ENCODE data around the gene MSANTD4. TPM values are rescaled to one million over a fixed set of nuclear protein-coding genes. Genes with fewer than 3 reads are reported as not detected.

MSANTD4 gene
- polyA plus RNA-seq, 3 donors from 2014 or later: 2.8 to 5.9 TPM; not detected in 1

- Mint-ChIP-seq H3K4me3 (no peak overlapping the region), H3K36me3 (peaks cover 16 to 30% (median 20%) of the 10 kb centered on the region in 3 donors), H3K27ac (no peak overlapping the region), H3K9me3 (peaks cover 0 to 12% (median 4%) of the 10 kb centered on the region in 6 donors), H3K4me1 (no peaks in the 10 kb centered on the region), H3K27me3 (ENCODE audit: low read depth in 3 of 3) (no peaks in the 10 kb centered on the region)
- DNase-seq: no peak
Observed at GRCh38 chr11:105989124-105989523, 32.9 kb downstream of the MSANTD4 start.

DNA sequence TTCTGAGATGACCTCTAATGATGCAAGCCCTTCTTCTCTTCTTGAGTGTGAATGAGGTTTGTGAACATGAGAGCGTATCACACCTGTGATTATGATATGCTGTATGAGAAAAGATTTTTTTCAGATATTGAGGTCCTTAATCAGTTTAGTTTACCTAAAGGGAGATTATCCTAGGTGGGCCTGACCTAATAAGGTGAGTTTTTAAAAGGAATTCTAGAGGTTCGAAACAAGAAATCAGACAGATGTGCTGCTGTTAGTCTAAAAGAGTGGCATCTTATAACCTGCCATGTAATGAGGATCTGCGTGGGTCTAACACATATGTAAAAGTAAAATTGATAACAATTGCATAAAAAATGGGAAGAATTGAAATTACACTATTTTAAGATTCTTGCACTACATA, 33.8 kb downstream of the MSANTD4 start:
- peaks cover 0 to 4% (median 1%) of the 10 kb centered on the region in 6 donors for H3K9me3 Mint-ChIP-seq
- no peaks in the 10 kb centered on the region for H3K4me1 Mint-ChIP-seq
- no peaks in the 10 kb centered on the region for H3K27me3 Mint-ChIP-seq (ENCODE audit: low read depth in 3 of 3)
- H3K27ac Mint-ChIP-seq: no peak overlapping the region
- H3K36me3 Mint-ChIP-seq: peaks cover 8 to 21% (median 11%) of the 10 kb centered on the region in 3 donors
- H3K4me3 Mint-ChIP-seq: no peak overlapping the region
- no peak for DNase-seq

DNA sequence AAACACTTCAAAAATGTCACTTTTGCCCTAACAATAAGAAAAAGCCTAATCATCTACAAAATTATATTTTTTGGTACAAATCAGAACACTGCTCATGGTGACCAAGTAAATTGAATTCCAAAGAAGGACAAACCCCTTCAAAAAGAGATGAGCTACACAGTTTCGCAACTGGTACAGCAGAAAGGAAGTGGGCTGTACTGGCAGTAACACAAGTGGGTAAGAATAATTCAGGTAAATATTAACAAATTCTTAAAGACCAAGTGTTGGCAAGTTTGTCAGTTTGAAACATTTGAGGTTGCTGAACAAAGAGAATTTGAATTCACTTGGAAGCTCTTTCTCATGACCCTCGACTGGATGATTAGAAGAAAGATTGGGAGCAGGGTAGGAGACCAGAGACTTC, 35.5 kb downstream of the MSANTD4 start:
- Mint-ChIP-seq H3K4me1 (no peaks in the 10 kb centered on the region), H3K36me3 (peaks cover 0 to 7% (median under 1%) of the 10 kb centered on the region in 3 donors), H3K9me3 (peaks cover 0 to 4% (median 0%) of the 10 kb centered on the region in 6 donors), H3K27me3 (ENCODE audit: low read depth in 3 of 3) (no peaks in the 10 kb centered on the region), H3K27ac (no peak overlapping the region), H3K4me3 (no peak overlapping the region)
- DNase-seq: no peak

DNA sequence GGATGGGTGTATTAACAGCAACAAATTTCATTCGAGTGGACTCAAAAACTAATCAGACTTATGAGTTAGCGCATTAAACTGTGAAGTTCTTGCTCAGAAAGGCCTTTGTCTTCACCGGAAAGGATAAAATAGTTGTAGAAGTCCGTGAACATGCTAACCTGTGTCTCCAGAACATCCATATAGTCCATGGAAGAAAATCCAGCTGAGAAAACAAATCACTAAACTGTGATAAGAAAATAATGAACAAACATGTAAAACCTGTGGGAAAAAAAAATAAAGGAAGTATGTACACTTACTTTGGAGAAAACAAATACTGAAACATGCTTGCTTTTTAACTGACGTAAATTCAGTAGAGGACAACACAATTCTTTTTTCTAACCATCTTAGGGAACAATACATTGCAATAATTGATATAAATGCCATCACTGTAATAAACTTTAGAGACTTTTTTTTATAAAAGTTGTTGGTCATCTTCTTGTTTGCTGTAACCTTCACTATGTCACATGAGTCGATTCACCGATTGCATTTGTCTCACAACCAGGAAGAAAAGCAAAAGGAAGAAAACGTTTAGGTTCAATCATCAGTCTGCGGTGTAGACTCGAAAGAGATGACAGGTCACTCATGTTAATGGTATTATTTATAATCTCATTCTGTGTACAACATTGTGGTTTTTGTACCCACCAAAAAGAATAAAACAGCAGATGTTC, 41.9 kb downstream of the MSANTD4 start:
- no peak overlapping the region for H3K27ac Mint-ChIP-seq
- H3K4me3 Mint-ChIP-seq: no peak overlapping the region
- H3K27me3 Mint-ChIP-seq (ENCODE audit: low read depth in 3 of 3): peaks cover 0 to 2% (median 0%) of the 10 kb centered on the region in 3 donors
- no peaks in the 10 kb centered on the region for H3K4me1 Mint-ChIP-seq
- no peaks in the 10 kb centered on the region for H3K36me3 Mint-ChIP-seq
- no peak for DNase-seq
- H3K9me3 Mint-ChIP-seq: peaks cover 0 to 6% (median under 1%) of the 10 kb centered on the region in 6 donors

- Mint-ChIP-seq H3K36me3 (no peaks in the 10 kb centered on the region), H3K4me3 (no peak overlapping the region), H3K27me3 (ENCODE audit: low read depth in 3 of 3) (peaks cover 0 to 2% (median 0%) of the 10 kb centered on the region in 3 donors), H3K27ac (no peak overlapping the region), H3K9me3 (no peaks in the 10 kb centered on the region), H3K4me1 (no peaks in the 10 kb centered on the region)
- no peak for DNase-seq
Observed at GRCh38 chr11:105975128-105975527, 46.9 kb downstream of the MSANTD4 start.

DNA sequence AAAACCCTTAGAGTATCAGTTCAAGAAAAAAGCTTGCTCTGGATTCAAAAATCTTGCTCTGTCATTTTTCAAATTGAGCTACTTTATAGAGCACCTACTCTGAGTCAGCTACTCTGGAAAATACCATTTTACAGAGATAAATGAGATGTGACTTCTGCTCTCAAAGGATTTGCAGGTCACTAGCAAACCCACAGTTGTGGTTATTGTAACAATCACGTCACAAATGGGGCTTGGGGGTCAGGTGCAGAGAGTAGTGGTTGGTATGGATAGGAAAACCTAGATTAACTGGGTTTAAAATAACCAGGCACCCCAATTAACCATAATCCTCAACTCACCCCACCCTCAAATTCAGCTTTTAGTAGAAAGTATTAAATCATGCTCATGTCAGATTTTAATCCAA, 52.3 kb downstream of the MSANTD4 start:
- Mint-ChIP-seq H3K36me3 (no peaks in the 10 kb centered on the region), H3K9me3 (peaks cover 0 to 5% (median 0%) of the 10 kb centered on the region in 6 donors), H3K27me3 (ENCODE audit: low read depth in 3 of 3) (no peaks in the 10 kb centered on the region), H3K4me3 (no peak overlapping the region), H3K27ac (no peak overlapping the region), H3K4me1 (no peaks in the 10 kb centered on the region)
- DNase-seq: no peak

GRCh38 chr11:105968021-105968697, 53.9 kb downstream of the MSANTD4 start:
- no peak for DNase-seq
- no peak overlapping the region for H3K4me3 Mint-ChIP-seq
- no peak overlapping the region for H3K27ac Mint-ChIP-seq
- H3K9me3 Mint-ChIP-seq: peaks cover 0 to 5% (median 0%) of the 10 kb centered on the region in 6 donors
- H3K4me1 Mint-ChIP-seq: no peaks in the 10 kb centered on the region
- H3K27me3 Mint-ChIP-seq (ENCODE audit: low read depth in 3 of 3): no peaks in the 10 kb centered on the region
- no peaks in the 10 kb centered on the region for H3K36me3 Mint-ChIP-seq

DNA sequence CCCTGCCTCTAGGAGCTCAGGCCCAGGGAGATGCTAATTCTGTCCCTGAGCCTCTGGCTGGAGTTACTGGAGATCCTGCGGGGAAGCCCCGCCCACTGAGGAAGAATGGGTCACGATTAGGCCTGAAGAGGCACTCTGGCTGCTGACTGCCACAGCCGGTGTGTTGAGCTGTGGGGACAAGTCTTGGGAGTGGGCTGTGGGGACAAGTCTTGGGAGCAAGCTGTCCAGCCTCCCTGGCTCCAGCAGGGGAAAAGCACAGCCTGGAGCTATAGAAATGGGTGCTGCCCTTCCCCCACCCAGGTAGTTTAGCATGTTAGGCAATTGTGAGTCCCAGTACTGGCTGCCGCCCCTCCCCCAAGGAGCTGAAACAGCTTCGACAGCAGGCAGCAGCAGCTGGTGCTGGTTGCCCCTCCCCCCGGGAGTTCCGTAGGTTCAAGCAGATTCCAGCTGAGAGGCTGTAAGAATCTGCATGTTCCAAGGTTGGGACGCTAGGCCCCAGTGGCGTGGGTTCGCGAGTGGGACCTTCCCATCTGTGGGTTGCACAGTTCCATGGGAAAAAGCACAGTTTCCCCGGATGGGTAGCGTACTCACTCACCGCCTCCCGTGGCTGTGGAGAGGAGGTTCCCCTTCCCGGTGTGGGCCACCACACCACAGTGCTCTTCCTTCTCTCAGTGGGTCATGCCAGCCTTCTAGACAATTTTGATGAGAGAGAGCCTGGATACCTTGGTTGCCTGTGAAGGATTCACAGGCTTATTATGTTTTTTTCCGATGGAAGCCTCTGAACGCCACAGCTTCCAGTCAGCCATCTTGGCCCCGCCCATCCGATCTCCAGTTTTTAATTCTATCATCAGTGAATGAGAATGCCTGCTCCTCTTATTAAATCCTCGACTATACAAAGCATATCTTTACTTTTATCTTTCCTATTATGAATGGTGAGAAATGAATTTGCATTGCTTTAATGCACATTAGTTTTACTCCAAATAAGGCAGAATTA, 61.5 kb downstream of the MSANTD4 start:
- H3K36me3 Mint-ChIP-seq: peaks cover 0 to 5% (median 0%) of the 10 kb centered on the region in 3 donors
- H3K4me1 Mint-ChIP-seq: no peaks in the 10 kb centered on the region
- H3K4me3 Mint-ChIP-seq: no peak overlapping the region
- DNase-seq: no peak
- H3K9me3 Mint-ChIP-seq: peaks cover 3 to 17% (median 5%) of the 10 kb centered on the region in 6 donors
- H3K27me3 Mint-ChIP-seq (ENCODE audit: low read depth in 3 of 3): peaks cover 0 to 2% (median 1%) of the 10 kb centered on the region in 3 donors
- H3K27ac Mint-ChIP-seq: no peak overlapping the region

Other genes starting within 250 kb of the MSANTD4 start
- 10 to 100 TPM in 2 of 3 donors, 1 to 10 TPM in 1; 8.5 to 15.5 (median 11.7) TPM for gene KBTBD3, start 55.1 kb upstream of the MSANTD4 start, polyA plus RNA-seq
- 10 to 100 TPM; 25.0 to 64.1 (median 36.1) TPM for gene AASDHPPT, start 55.4 kb upstream of the MSANTD4 start, polyA plus RNA-seq